GM21367 (cell line): ENCODE measurements around the gene ATIC.

ENCODE experiments used
- ATAC-seq: cut with Tn5 transposase; IDR thresholded peaks from one replicate; pipeline ENCODE4 v1.9.1; 2021; ENCODE audit not compliant: unreplicated experiment

ATIC gene

DNA sequence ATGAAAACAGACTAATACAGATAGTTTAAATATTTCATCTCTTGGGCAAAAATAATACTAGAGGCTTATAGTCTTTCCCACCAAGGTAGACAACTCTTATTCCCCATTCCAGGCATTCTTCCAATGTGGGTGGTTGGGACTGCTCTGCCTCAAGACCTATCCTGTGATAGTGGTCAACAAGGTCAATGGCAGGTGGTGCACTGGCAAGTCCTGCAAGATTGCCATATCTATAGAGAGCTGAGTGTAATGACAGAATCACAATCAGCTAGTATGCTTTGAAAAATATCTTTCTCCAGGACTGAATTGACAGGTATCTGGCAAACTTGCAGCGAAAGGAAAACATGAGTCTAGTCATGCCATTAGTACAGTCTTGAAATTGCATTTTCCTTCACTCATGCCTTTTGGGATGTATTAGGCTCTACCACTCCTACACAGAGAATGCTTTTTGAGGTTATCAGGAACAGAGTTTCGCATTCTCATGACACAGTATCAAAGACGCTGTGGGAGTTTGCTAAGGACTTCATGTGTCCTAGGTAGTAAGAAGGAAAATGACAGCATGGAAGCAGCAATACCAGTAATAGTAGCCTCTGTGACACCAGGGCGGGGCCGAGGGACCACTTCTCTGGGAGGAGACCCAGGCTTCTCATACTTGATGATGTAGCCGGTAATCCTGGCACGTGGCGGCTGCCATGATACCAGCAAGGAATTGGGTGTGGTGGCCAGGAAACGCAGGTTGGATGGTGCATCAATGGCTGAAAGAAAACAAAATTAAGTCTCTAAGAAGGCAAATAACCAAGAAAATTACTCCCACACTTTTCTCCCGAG is 63.0 kb downstream of the ATIC start:
- ATAC-seq = no peak

DNA sequence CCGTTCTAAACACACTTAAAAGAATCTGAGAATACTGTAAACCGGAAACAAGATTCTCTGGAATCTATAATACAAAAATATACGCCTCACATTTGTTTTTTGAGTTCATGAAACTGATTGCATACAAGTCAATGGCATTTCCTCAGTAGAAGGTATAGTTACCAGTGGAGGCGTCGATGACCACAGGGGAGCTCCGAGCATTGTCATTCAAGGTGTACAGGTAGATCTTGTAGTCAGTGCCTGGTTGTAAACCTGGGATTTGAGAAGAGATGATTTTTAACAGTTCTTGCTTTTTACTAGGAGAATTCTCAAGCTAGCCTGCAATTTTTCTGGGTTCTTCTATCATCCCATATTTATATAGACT is 63.6 kb downstream of the ATIC start:
- ATAC-seq = no peak

DNA sequence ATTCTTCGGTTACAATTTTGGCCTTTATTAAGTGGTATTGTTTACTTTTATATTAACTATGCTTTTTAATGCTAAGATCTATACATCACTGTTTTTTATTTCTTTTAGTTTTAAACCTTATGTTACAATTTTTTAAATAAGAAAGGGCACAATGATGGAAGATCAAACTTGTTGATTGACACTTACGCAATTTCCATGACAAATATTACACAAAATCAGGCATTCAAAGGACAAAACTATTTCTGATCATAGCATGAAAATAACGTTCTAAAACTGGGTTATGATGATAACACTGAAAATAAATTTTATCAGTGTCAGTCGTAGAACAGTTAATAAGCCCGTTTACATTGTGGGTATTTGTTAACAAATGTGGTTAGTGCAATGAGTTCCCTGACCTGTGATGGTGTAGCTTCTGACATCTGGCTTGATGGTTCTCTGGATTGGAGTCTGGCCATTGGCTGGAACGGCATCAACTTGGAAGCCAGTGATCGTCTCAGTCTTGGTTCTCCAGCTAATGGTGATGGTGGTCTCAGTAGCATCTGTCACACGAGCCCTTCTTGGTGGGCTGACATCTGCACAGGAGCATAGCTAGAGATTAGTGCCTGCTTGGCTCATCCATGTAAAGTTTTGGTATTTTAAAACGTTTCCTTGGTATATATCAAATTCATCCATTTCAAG is 64.4 kb downstream of the ATIC start:
- ATAC-seq = no peak

DNA sequence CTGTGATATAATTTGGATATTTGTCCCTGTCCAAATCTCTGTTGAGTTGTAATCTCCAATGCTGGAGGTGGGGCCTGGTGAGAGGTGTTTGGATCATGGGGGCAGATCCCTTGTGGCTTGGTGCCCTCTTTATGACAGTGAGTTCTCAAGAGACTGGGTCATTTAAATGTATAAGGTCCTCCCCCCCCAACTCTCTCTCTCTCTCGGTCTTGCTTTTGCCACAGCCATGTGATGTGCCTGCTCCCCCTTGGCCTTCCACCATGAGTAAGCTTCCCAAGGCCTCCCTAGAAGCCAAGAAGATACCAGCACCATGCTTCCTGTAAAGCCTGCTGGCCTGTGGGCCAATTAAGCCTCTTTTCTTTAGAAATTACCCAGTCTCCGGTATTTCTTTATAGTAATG is 65.4 kb downstream of the ATIC start:
- no peak for ATAC-seq

DNA sequence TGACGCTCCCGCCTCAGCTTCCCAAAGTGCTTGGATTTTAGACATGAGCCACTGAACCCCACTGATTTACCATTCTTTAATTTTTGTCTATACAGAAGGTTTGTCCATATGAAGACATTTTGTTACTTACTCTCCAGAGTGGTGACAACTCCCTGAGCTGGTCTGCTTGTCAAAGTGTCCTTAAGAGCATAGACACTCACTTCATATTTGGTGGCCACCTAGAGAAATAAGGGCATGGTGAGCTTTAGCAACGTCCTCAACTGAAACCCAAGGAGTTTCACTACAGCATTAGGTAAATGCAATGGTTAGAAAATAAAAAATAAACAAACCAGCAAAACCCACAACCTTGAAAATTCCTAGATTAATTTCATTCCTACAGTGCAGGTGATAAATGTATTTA is 66.2 kb downstream of the ATIC start:
- ATAC-seq = no peak

DNA sequence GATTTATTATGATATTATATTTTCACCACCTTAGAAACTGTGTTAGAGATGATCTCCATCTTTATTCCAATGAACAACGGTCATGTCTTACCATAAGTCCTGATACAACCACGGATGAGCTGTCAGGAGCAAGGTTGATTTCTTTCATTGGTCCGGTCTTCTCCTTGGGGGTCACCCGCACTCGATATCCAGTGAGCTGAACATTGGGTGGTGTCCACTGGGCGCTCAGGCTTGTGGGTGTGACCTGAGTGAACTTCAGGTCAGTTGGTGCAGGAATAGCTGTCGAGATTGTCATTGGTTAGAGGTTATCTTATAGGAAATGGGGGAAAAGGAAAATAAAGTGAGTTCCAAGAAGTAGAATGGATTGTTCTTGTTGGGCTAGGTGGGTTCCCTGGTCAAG is 67.2 kb downstream of the ATIC start:
- ATAC-seq = no peak

DNA sequence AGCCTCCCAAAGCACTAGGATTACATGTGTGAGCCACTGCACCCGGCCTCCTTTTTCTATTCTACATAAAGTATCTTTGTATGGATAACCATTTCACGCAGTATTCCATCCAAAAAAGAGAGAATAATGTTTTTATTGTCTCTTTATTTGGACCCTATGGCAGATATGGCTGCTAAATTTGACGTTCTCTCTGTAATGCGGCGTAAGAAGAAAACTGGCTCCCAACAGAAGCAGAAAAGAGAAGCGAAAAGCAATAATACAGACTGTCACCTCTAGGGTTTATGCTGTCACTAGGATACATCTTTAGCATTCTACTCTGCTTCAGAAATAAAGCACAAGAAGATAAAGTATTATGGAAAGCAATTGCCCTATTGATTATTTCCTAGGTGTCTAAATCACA is 68.1 kb downstream of the ATIC start:
- no peak for ATAC-seq

DNA sequence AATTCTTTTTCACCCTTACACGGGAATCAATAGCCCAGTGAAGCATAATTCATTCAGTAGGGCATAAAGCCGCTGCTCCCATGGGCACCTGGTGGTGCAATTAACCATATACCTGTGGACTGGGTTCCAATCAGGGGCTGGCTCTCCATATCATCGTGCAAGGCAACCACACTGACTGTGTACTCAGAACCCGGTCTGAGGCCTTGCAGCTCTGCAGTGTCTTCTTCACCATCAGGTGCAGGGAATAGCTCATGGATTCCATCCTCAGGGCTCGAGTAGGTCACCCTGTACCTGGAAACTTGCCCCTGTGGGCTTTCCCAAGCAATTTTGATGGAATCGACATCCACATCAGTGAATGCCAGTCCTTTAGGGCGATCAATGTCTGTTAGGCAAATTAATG is 68.8 kb downstream of the ATIC start:
- no peak for ATAC-seq

DNA sequence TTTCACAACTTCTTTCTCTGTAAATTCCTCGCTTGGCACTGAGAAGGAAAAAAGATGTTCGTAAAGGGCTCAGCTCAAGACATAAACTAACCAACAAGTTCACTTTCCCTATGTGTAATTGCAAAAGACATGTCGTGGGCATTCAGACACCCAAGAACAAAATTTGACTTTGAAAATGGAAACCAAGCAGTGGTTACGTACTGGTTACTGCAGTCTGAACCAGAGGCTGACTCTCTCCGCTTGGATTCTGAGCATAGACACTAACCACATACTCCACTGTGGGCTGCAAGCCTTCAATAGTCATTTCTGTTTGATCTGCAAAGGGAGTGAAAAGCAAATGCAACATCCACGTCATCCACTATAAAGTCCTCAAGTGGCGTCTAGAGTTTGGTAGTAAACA is 70.2 kb downstream of the ATIC start:
- no peak for ATAC-seq

DNA sequence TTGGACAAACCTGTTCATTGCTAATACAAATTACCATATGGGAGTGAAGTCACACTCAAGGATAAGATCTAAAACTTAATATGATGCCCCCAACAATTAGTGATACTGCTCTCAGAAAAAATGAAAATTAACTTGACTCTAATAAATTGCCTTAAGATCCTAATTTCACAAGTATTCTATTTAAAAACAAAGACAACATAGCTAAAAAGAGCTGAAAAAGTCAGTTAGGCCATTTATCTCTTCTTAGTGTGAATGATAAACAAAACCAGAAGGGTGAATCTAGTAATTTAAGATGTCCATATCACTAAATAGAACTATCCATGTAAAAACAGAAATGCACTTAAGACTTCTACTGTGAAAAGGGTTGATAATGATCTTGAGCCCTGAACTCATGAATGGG is 70.6 kb downstream of the ATIC start:
- no peak for ATAC-seq

DNA sequence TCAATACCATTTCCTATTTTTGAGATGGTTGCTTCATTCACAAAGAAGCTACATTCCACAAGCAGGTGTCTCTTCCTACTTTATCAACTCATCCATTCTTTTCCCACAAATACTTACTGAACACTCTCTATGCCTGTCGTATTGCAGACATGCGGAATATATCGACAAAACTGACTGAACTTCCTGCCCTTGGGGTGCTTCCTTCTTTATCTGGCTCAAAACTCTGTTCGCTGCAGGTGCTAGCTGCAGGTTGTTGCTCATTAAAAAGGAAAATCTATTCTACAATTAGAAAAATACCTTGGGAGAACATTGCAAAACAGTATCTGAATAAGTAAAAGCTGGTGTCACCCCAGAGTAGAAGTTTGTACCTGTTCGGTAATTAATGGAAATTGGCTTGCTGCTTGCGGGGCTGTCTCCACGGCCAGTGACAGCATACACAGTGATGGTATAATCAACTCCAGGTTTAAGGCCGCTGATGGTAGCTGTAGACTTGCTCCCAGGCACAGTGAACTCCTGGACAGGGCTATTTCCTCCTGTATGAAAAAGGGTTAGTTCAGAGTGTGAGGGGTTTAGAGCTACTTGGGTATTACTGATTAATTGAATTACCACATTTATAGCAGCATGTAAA is 71.9 kb downstream of the ATIC start:
- ATAC-seq = no peak

DNA sequence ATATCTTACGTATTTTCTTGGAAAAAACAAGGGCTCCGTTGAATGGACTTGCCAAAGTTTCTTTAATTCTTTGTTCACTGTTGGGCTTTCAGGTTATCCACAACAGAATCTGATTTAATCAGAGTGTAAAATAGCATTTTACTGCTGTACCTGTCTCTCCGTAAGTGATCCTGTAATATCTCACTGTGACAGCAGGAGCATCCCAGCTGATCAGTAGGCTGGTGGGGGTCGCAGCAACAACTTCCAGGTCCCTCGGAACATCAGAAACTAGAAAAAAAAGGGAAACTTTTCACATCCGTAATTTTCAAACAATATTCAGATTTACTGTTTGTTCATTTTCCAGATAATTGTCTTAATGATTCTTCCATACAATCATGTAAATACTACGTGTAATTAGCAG is 72.9 kb downstream of the ATIC start:
- no peak for ATAC-seq

DNA sequence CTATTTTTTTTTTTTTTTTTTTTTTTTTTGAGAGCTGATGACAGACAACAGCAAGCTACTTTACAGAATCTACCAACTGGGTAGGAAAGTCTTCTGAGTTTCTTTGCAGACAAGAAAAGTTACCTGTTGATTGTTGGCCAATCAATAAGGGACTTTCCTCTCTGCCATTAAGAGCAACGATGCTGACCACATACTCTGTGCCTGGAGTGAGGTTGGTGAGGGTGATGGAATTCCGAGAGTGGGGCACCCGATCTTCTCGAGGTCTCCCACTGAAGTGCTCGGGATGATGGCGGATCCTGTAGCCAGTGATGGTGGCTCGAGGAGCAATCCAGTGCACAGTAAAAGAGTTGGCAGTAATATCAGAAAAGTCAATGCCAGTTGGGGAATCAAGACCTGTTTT is 74.7 kb downstream of the ATIC start:
- ATAC-seq = no peak

DNA sequence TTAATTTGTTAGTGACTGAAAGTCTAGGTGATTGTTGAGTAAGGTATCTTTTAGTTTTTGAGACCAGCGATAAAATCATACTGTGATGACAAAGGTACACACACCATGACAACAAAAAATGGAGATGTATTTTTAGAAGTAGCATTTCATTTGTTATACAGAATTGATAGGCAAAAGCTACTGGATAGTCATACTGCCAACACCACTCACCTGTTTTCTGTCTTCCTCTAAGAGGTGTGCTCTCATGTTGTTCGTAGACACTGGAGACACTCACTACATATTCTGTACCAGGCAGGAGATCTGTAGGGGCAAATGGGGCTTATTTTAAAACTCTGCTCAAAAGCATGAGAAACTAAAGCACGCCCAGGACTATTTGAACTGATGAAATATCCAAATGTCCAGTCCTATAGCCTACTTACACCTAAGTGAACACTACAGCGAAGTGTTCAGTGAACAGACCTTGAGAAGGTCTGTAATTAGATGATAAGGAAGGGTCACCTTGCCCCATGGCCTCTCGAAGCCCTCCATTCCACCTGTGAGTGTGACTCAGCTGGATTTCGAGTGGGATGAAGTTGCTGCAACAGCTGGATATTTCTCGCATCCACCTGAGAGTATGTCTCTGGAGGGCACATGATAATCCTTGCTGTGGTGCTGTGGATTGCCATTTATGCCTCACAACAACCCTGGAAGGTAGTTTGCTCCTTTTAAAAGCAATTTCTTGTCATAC is 76.3 kb downstream of the ATIC start:
- no peak for ATAC-seq

DNA sequence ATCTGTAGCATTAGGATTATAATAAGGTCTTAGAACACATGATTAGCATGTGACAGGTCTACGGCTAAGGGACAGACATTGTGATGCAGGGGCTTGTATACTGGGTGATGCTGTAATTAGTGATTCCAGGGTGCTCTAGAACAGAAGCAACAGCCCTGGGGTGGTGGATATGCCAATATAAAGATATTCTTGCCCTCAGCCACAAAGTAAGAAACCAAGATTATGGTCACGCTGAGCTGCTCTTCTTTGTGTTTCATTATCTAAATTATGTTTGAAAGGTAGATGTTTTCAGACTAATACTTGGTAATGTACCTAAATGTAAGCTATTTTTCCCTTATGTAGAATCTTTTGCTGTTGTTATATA is 78.7 kb downstream of the ATIC start:
- no peak for ATAC-seq

DNA sequence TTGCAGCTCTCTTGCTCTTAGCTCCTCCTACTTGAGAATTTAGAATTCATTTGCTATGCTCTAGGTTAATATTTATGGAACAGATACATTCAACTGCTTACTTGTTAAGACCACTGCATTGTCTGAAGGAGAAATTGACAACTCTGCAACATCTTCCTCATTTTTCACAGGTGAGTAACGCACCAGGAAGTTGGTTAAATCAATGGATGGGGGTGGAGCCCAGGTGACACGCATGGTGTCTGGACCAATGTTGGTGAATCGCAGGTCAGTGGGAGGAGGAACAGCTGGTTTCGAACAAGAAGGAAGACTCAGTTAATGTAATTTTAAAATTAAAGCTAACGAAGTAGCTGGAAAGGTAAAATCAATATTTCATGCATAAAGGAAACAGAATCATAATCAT is 79.7 kb downstream of the ATIC start:
- no peak for ATAC-seq

DNA sequence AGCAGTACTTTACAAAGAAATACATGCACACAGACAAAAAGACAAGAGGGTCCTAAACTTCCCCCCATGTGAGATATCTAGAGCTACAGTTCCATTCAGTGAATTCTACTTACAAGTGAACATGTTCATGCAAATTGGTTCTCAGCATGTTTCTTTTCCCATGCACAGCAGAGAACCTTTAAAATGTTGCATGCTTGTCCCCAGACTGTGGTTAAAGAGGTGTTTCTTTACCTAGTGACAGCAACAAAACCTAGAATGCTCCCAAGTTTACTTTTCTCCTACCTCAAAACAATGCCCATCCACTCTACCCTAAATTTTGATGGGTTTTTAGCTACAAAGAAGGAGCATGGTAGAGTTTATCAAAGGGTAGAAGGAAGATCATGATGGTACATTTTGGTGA is 80.3 kb downstream of the ATIC start:
- no peak for ATAC-seq

DNA sequence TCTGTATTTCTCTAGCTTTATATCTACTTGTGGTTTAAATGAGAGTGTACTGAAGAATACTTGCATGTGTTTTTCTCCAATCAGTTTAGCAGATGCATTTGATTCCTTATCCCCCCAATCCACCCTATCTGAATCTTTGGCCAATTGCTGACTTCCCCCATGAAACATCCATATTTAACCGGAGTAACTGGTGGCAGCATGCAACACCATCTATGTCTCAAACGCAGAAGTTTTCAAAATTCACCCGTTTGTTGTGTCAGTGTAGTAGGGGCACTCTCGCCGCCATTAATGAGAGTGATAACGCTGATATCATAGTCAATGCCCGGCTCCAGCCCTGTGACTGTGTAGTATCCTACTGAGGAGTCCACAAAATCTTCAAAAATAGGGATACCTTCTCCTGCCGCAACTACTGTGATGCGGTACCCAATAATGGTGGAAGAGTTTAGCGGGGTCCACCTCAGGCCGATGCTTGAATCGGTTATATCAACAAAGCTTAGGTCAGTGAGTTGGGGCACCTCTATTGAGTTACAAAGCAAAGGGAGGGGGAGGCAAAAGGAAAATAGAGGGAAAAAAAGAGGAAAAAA is 80.9 kb downstream of the ATIC start:
- no peak for ATAC-seq

DNA sequence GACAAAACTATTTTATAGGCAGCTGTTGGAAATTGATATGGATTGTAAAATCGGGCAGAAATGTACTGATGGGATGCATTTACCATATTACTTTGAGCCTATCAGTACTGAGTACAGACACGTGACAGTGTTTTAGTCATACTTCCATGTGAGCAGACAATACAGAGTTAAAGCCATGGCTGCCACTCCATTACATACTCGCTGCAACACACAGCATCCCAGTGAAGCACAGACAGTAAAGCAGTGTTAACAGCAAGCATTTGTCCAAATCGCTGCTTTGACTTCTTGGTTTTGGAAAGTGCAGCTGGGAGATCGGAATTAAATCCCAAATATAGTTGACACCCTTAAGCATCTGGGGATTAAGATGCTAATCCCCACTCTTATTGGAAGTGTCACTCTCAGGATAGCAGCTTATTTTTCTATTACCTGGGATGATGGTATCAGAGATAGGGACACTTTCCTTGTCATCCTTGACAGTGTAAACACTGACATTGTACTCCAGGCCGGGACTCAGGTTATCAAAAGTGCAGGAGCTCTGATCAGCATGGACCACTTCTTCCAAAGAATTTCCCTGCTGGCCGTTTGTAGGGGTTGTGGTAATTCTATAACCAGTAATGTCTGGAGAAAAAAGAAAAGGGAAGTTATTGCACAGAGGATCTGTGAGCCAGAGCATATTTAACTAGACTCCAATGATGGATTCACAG is 82.4 kb downstream of the ATIC start:
- no peak for ATAC-seq

DNA sequence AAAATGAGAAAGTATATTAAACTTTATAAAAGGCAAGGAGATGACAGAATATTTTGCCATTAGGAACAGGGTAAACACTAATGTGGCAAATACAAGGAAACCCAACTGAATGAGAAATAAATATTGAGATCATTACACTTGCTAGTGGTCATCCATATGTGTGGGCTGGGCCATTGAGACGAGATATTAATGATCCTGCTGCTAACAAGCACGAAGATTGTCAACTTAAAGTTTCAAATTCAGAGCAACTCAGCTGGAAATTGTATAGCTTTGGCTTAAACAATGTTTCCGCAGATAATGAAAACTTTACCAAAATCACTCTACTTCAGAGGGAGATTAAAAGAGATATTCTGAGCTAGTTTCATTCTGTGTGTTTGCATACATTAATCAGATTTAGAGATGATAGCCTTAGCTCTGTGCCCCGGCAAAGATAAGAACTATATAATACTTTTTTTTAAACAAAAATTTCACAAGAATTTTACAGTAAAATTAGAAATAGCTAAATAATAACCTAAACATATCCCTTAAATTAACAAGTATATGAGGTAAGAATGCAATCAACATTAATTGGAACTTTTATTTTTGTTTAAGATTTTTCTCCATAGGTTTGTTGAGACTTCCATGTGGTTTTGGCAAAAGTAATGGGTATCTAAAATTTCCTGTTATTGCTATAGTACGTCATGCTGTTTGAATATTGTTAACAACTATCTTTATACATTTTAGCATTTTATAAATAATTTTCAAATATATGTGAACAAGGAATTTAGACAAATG is 84.0 kb downstream of the ATIC start:
- no peak for ATAC-seq
